ENCODE data around the gene U2AF2. TPM values are rescaled to one million over a fixed set of nuclear protein-coding genes. Genes with fewer than 3 reads are reported as not detected.
"Not testable (repeated sequence)": the region's sequence is repeated elsewhere in the genome, so short reads cannot be mapped to it uniquely, and the experiment has no call there.

U2AF2 gene
- total RNA-seq, 1 donor from 2014 or later: 165 TPM

DNA sequence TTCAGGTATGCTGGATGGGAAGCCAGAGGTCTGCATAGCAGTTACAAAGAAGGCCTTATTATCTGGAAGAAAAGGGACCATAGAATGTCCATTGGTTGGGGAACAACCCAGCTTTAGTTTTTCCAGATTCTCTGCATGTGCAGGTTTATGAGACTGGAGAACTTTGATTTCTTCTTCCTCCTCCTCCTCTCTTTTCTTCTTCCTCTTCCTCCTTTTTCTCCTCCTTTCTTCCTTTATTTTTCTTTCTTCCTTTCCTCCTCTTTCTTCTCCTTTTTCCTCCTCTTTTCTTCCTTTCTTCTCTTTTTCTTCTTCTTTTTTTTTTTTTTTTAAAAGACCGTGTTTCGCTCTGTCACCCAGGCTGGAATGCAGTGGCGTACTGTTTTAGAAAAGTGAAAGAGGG lies 51.1 kb downstream of the U2AF2 start:
- no peak for DNase-seq (ENCODE audit: low read depth, low spot score)

DNA sequence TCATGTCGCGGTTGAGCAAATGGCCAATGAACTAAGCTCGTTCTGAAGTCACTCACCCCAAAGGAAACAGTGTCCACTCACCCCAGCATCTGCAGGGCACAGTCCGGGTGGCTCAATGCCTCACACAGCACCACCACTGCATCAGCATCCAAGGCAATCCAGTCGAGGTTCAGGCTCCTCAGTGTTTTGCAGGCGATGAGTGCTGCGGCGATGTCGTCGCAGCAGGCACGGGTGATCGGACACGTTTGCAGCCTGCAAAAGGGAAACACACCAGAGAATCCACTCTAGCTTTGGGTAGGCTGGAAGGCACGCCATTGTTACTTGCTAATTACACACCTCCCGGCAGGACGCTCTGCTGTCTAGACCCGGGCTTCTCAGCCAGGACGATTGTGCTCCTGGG lies 56.9 kb downstream of the U2AF2 start:
- no peak for DNase-seq (ENCODE audit: low read depth, low spot score)

DNA sequence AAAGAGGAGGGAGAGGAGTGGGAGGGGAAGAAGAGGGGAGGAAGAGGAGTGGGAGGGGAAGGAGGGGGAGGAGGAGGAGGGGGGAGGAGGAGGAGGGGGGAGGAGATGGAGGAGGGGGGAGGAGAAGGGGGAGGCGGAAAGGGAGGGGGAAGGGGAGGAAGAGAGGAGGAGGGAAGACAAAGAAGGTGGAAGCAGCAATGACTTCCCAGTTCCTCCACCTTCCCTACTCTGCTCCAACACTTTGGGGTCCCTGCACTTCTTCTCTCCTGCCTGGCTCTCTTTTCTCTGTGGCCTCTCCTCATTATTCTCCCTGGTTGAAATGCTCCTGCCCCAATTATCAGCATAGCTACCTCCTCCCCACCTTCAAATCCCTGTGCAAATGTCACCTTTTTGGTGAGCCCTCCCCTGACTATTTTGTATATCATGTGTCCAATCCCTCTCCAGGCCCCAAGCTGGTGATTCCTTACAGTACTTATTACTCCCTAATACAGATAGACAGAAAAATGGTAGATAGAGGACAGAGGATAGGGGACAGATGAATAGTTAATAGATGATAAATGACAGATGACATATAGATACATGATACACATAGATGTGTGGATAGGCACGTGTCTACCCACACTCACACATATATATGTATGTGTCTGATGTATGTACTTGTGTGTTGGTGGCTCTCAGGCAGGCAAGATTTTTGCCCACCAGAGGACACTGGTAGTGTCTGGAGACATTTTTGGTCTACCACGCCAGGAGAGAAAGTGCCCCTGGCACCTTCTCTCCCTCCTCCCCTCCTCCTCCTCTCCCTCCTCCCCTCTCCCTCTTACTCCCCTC lies 58.2 kb downstream of the U2AF2 start:
- no peak for DNase-seq (ENCODE audit: low read depth, low spot score)

DNA sequence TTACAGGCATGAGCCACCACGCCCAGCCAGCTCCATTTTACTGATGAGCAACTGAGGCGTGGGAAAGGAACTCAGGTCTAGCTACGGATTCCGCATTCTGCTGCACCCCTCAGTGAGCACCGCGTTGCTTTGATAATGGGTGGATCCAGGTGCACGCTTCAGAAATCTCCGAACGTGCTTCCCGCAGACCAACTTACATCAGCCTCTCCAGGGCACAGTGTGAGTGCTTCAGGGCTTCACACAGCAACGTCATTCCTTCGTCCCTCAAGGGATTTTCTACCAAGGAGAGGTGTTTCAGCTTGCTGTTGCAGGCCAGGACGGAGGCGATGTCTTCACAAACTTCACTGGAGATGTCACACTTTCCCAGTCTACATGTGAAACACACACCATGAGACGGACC lies 61.7 kb downstream of the U2AF2 start:
- DNase-seq (ENCODE audit: low read depth, low spot score): no peak

DNA sequence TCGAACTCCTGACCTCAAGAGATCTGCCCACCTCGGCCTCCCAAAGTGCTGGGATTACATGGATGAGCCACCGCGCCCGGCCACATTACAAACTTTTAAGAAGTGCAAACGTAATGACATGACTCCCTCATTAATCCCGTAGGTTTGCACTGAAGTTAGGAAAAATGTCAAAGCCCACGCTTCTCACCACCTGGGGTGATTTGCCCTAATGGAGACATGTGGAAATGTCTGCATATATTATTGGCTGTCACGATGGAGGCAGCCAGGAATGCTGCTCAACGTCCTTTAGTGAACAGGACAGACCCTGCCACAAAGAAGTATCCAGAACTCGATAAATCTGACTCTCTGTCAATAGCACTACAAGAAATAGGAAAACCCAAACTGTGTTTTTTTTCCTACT lies 62.4 kb downstream of the U2AF2 start:
- DNase-seq (ENCODE audit: low read depth, low spot score): no peak

DNA sequence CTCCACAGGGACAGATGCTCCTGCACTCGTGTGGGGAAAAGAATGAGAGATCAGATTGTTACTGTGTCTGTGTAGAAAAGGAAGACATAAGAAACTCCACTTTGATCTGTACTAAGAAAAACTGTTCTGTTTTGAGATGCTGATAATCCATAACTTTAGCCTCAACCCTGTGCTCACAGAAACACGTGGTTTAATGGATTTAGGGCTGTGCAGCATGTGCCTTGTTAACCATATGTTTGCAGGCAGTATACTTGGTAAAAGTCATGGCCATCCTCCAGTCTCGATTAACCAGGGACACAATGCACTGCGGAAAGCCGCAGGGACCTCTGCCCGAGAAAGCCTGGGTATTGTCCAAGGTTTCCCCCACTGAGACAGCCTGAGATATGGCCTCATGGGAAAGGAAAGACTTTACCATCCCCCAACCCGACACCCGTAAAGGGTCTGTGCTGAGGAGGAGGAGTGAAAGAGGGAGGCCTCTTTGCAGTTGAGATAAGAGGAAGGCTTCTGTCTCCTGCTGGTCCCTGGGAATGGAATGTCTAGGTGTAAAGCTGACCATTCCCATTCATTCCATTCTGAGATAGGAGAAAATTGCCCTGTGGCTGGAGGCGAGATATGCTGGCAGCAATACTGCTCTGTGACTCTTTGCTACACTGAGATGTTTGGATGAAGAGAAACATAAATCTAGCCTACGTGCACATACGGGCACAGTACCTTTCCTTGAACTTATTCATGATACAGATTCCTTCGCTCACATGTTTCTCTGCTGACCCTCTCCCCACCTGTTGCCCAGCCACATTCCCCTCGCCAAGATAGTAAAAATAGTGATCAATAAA lies 63.3 kb downstream of the U2AF2 start:
- not testable (repeated sequence) for DNase-seq (ENCODE audit: low read depth, low spot score)

DNA sequence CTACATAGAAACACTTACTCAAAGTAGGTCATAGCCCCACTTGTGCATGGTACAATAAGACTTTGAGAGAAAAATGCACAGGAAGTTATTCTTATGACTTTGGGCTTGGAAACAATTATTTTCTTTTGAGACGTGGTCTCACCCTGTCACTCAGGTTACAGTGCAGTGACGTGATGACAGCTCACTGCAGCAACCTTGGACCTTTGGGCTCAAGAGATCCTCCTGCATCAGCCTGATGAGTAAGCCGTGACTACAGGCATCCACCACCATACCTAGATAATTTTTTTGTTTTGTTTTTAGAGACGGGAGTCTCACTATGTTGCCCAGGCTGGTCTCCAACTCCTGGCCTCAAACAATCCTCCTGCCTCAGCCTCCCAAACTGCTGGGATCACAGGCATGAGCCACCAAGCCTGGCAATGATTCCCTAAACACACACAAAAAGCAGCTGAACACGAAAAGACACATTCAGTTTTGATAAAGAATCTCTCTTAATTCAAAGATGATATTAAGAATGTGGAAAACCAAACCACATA lies 65.4 kb downstream of the U2AF2 start:
- DNase-seq (ENCODE audit: low read depth, low spot score): no peak

DNA sequence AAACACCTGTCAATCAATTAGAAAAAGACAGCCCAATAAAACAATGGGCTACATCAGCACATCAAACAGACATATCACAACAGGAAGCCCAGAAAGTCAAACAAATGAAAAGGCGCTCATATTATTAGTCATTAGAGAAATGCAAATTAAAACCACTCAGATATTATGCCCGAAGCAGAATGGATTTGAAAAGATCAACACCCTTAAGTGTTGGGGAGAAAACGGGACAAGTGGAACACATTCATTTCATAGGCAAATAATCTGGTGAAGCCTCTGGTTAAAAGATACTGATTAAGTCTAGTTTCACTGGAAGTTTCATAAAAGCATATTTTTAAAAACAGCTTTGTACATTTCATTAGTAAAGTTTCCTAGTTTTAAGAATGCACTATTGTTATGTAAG lies 66.0 kb downstream of the U2AF2 start:
- DNase-seq (ENCODE audit: low read depth, low spot score): no peak

DNA sequence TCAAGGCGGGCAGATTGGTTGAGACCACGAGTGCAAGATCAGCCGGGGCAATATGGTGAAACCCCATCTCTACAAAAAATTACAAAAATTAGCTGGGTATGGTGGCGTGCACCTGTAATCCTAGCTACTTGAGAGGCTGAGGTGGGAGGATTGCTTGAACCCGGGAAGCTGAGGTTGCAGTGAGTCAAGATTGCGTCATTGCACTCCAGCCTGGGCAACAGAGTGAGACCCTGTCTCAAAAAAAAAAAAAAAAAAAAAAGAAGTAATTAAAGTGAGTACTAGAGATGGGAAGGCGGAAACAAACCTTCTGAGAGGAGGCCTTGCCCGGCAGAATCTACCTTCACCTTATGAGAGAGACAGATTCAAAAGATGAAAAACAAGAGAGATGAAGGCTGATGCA lies 68.7 kb downstream of the U2AF2 start:
- no peak for DNase-seq (ENCODE audit: low read depth, low spot score)

Other genes with a start within 250 kb of the U2AF2 start
- 150 and 327 TPM in 2 replicates for gene UBE2S, start 247.2 kb upstream of the U2AF2 start, total RNA-seq
- not detected in 2 replicates for gene SHISA7, start 211.7 kb upstream of the U2AF2 start, total RNA-seq
- gene ISOC2, start 193.4 kb upstream of the U2AF2 start, total RNA-seq: 36.0 and 63.3 TPM in 2 replicates
- gene C19orf85, start 190.3 kb upstream of the U2AF2 start, total RNA-seq: not detected in 2 replicates
- gene ZNF628, start 178.4 kb upstream of the U2AF2 start, total RNA-seq: 0.99 and 1.1 TPM in 2 replicates
- 9.8 and 21.2 TPM in 2 replicates for gene NAT14, start 169.8 kb upstream of the U2AF2 start, total RNA-seq
- gene SSC5D, start 166.6 kb upstream of the U2AF2 start, total RNA-seq: 0.11 and 0.13 TPM in 2 replicates
- gene SBK2, start 117.9 kb upstream of the U2AF2 start, total RNA-seq: not detected in 2 replicates
- gene SBK3, start 109.5 kb upstream of the U2AF2 start, total RNA-seq: 0.13 and 0.28 TPM in 2 replicates
- 2.6 and 4.1 TPM in 2 replicates for gene ZNF579, start 74.2 kb upstream of the U2AF2 start, total RNA-seq
- 2.4 and 2.5 TPM in 2 replicates for gene FIZ1, start 55.5 kb upstream of the U2AF2 start, total RNA-seq
- 12.2 and 12.5 TPM in 2 replicates for gene ZNF524, start 54.7 kb upstream of the U2AF2 start, total RNA-seq
- gene ZNF865, start 49.4 kb upstream of the U2AF2 start, total RNA-seq: 0.67 and 0.86 TPM in 2 replicates
- gene ZNF784, start 30.5 kb upstream of the U2AF2 start, total RNA-seq: 2.5 and 3.7 TPM in 2 replicates
- gene ZNF580, start 14.0 kb upstream of the U2AF2 start, total RNA-seq: 2.5 and 2.6 TPM in 2 replicates
- 18.0 and 33.9 TPM in 2 replicates for gene ZNF581, start 11.4 kb upstream of the U2AF2 start, total RNA-seq
- gene CCDC106, start 6.8 kb upstream of the U2AF2 start, total RNA-seq: 6.1 and 8.6 TPM in 2 replicates
- gene EPN1, start 20.2 kb downstream of the U2AF2 start, total RNA-seq: 75.9 and 88.6 TPM in 2 replicates
- under 0.01 TPM in 1 of 2 replicates, not detected in the other for gene NLRP9, start 83.4 kb downstream of the U2AF2 start, total RNA-seq
- 0.11 and 0.13 TPM in 2 replicates for gene RFPL4A, start 104.1 kb downstream of the U2AF2 start, total RNA-seq
- gene RFPL4AL1, start 114.1 kb downstream of the U2AF2 start, total RNA-seq: 0.21 TPM in 1 of 2 replicates, not detected in the other
- gene NLRP11, start 177.0 kb downstream of the U2AF2 start, total RNA-seq: not detected in 2 replicates
- gene NLRP4, start 181.5 kb downstream of the U2AF2 start, total RNA-seq: not detected in 2 replicates